GM18526 (cell line): ENCODE measurements around the gene PCGF1.
A peak's percentile ranks its signal among the peaks of the same experiment; 100 is the strongest.

Source experiments
- POLR2A ChIP-seq: IDR thresholded peaks from 3 replicates; pipeline ENCODE4 v1.6.1; 2011; ENCODE audit not compliant: insufficient read length; ENCODE audit errors: extremely low read depth

Gene PCGF1

GRCh38 chr2:74500578-74500946 lies 6.9 kb downstream of the PCGF1 start:
- TF ChIP-seq POLR2A: no peak

GRCh38 chr2:74499940-74500577 lies 7.4 kb downstream of the PCGF1 start:
- no peak for TF ChIP-seq POLR2A

- TF ChIP-seq POLR2A: no peak
Measured at GRCh38 chr2:74499267-74499939, 8.1 kb downstream of the PCGF1 start, which contains the start of gene LBX2. Gene LBX2, minus strand, starts transcription at chr2:74499603. Its CDS starts 66 bp downstream, at chr2:74499537.

- no peak for TF ChIP-seq POLR2A
Measured at GRCh38 chr2:74498500-74499266, 8.8 kb downstream of the PCGF1 start.

GRCh38 chr2:74497777-74498499 lies 9.6 kb downstream of the PCGF1 start:
- TF ChIP-seq POLR2A: peak; percentile 38

- TF ChIP-seq POLR2A: no peak
Measured at GRCh38 chr2:74496997-74497776, 10.3 kb downstream of the PCGF1 start.

GRCh38 chr2:74495440-74495839 lies 12.1 kb downstream of the PCGF1 start:
- no peak for TF ChIP-seq POLR2A

- no peak for TF ChIP-seq POLR2A
Measured at GRCh38 chr2:74493546-74493945, 13.9 kb downstream of the PCGF1 start.

GRCh38 chr2:74491648-74492544 lies 15.6 kb downstream of the PCGF1 start:
- no peak for TF ChIP-seq POLR2A

GRCh38 chr2:74489906-74490305 lies 17.6 kb downstream of the PCGF1 start:
- TF ChIP-seq POLR2A: no peak

GRCh38 chr2:74488643-74489481 lies 18.6 kb downstream of the PCGF1 start:
- TF ChIP-seq POLR2A: no peak

- TF ChIP-seq POLR2A: no peak
Measured at GRCh38 chr2:74486141-74486540, 21.4 kb downstream of the PCGF1 start.
